Prostate gland (tissue), 2 donors: Measurements from ENCODE around the gene PALLD.

ENCODE experiments used
- CTCF ChIP-seq, 4 experiments: fragments of 200-600 bp in 2 of 4; fragments of 450-650 bp in 2 of 4; sonication (generic) in 2 of 4; IDR thresholded peaks; 1 replicate in 3 of 4; 2 replicates in 1 of 4; pipeline ENCODE4 v1.5.1; 2016 to 2019; ENCODE audit warnings: antibody characterized with exemption in 4 of 4, mild to moderate bottlenecking in 2 of 4, moderate library complexity in 2 of 4
- POLR2A ChIP-seq: fragments of 450-650 bp; IDR thresholded peaks from one replicate; pipeline ENCODE4 v1.6.1; 2016; ENCODE audit warnings: antibody characterized with exemption, mild to moderate bottlenecking

GRCh38 chr4:168924667-168925066, 427.8 kb downstream of the PALLD start:
- TF ChIP-seq CTCF (IDR thresholded peaks at IDR 0.05) (no peak), POLR2A (no peak)
